Spleen (tissue), 11 donors: Measurements from ENCODE around the gene SETBP1. TPM values are rescaled to one million over a fixed set of nuclear protein-coding genes. Genes with fewer than 3 reads are reported as not detected.

Source experiments
- DNase-seq: peaks from one replicate; pipeline ENCODE4 v3.0.0-alpha.2; 2020
- H3K27ac ChIP-seq, 8 donors: fragments of 200-600 bp; sonication (generic) in 7 of 8; 1 replicate in 4 of 8; 2 replicates in 4 of 8; pipeline versions ENCODE4 v1.5.0 to v1.8.0; 2016 to 2021; ENCODE audit warnings: inconsistent platforms in 4 of 8, mild to moderate bottlenecking in 4 of 8, moderate library complexity in 1 of 8
- H3K27me3 ChIP-seq, 7 donors: fragments of 200-600 bp; sonication (generic) in 6 of 7; replicated peaks in 1 of 7; 1 replicate in 4 of 7; 2 replicates in 3 of 7; pipeline versions ENCODE4 v1.5.0 to v1.8.0; 2016 to 2021; ENCODE audit warnings: inconsistent platforms in 3 of 7, mild to moderate bottlenecking in 1 of 7
- H3K36me3 ChIP-seq, 6 donors: fragments of 200-600 bp; sonication (generic) in 5 of 6; 1 replicate in 4 of 6; 2 replicates in 2 of 6; pipeline versions ENCODE4 v1.5.0 to v1.8.0; 2016 to 2021; ENCODE audit warnings: inconsistent platforms in 2 of 6
- H3K4me1 ChIP-seq, 6 donors: fragments of 200-600 bp; sonication (generic) in 5 of 6; 1 replicate in 3 of 6; 2 replicates in 3 of 6; pipeline versions ENCODE4 v1.5.0 to v1.8.0; 2016 to 2021; ENCODE audit warnings: inconsistent platforms in 3 of 6
- H3K4me3 ChIP-seq, 8 donors: fragments of 200-600 bp; sonication (generic) in 7 of 8; 1 replicate in 4 of 8; 2 replicates in 4 of 8; pipeline versions ENCODE4 v1.5.0 to v1.8.0; 2016 to 2021; ENCODE audit warnings: inconsistent platforms in 4 of 8, mild to moderate bottlenecking in 4 of 8, moderate library complexity in 2 of 8
- H3K9me3 ChIP-seq, 8 donors: fragments of 200-600 bp; sonication (generic) in 7 of 8; 1 replicate in 4 of 8; 2 replicates in 4 of 8; pipeline versions ENCODE4 v1.5.0 to v1.8.0; 2016 to 2021; ENCODE audit warnings: inconsistent platforms in 4 of 8
- POLR2A ChIP-seq, 3 donors: fragments of 450-650 bp; IDR thresholded peaks; one replicate each; pipeline ENCODE4 v1.5.1; 2017; ENCODE audit warnings: antibody characterized with exemption in 3 of 3, mild to moderate bottlenecking in 1 of 3
- POLR2AphosphoS5 ChIP-seq, 3 donors: sonication (generic); formaldehyde crosslinking; IDR thresholded peaks; one replicate each; pipeline ENCODE4 v1.5.1; 2017; ENCODE audit warnings: antibody characterized with exemption in 3 of 3
- WGBS, 5 donors: extraction: QIAGEN DNeasy Blood & Tissue Kit in 3 of 5; methylation state at CpG; one replicate each; pipeline versions ENCODE4 v1.1.5 to v1.1.7; 2013 to 2018; 5-methylcytosine and 5-hydroxymethylcytosine counted together
- intact Hi-C: fragments of 100-400 bp; cut with DNase I; formaldehyde crosslinking; loops from one replicate; pipeline ENCODE4 v1.15.0; 2023; ENCODE audit warnings: low total_unique reads
- polyA plus RNA-seq, 3 donors: library from polyadenylated mRNA; stranded (reverse); fragments of 200-250 nt; gene quantifications; one replicate each; pipeline ENCODE4 v1.2.1, GENCODE V29; 2013
- total RNA-seq, 7 donors: library from RNA; depleted of rRNA in 3 of 7; stranded (reverse); fragments of >200 nt in 3 of 7; fragmentation: NEBNext Ultra II Directional in 4 of 7; extraction: Animal tissue kit (Norgen Biotek cat#: 25700) in 4 of 7; gene quantifications; one replicate each; pipeline versions ENCODE4 v1.1.0 to v1.2.1, GENCODE V29; 2016 to 2021
- TF ChIP-seq, protein P1 (sequence below), 11 experiments: fragments of 200-600 bp in 7 of 11; fragments of 450-650 bp in 4 of 11; sonication (generic) in 4 of 11; IDR thresholded peaks in 8 of 11; conservative IDR thresholded peaks in 3 of 11; 1 replicate in 7 of 11; 2 replicates in 4 of 11; pipeline versions ENCODE4 v1.4.0 to v1.8.0; 2016 to 2021; ENCODE audit warnings: antibody characterized with exemption in 11 of 11, inconsistent platforms in 4 of 11, mild to moderate bottlenecking in 1 of 11
- donor health status: healthy with polysubstance abuse.
- donor health status: DM: no; HTN: no; CAD: no; lungs with moderate emphysema.
- donor health status: DM: no; HTN: no; CAD: no.
- donor health status: Bipolar disorder and iron deficiency.
- donor health status: healthy.
- donor health status: DM: no; HTN: no; CAD: no.
- donor health status: DM: yes; HTN: yes; CAD: no.

Gene SETBP1
- total and polyA plus RNA-seq, 10 donors, result 2.0 to 50.7 (median 33.1) TPM

DNA sequence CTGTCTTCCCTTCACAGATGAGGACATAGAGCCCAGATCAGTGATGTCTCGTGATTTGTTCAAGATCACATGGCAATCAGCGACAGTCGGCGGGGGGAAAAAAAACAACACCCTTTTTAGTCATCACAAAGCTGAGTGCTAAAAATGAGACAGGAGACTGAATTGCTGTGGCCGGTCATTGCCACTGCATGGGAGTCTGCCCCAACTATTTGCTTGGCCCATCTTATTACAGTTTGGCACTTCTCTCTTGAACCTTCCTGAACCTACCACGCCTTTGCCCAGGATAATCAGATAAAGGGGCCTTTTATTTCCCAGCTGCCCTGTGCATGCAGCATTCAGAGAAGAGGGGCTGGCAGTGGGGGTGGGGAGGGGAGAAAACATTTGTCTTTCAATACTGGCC lies 42.7 kb downstream of the SETBP1 start:
- no peak for DNase-seq
- Histone ChIP-seq H3K9me3 (no peaks in the 10 kb centered on the region), H3K27ac (peak overlapping the region in 7 of 8 donors; percentile 12 to 83 (median 79)), H3K4me1 (peaks cover 36 to 95% (median 76%) of the 10 kb centered on the region in 6 donors), H3K27me3 (no peaks in the 10 kb centered on the region), H3K36me3 (no peaks in the 10 kb centered on the region), H3K4me3 (no peak overlapping the region)
- intact Hi-C loops, result no loop called here
- WGBS, 5 donors, result 64 to 79% (median 77%) methylated on average over 6 of the region's 6 CpGs
- TF ChIP-seq POLR2A (IDR thresholded peaks at IDR 0.05) (no peak), POLR2AphosphoS5 (IDR thresholded peaks at IDR 0.05) (no peak)
- TF ChIP-seq, protein P1, sequence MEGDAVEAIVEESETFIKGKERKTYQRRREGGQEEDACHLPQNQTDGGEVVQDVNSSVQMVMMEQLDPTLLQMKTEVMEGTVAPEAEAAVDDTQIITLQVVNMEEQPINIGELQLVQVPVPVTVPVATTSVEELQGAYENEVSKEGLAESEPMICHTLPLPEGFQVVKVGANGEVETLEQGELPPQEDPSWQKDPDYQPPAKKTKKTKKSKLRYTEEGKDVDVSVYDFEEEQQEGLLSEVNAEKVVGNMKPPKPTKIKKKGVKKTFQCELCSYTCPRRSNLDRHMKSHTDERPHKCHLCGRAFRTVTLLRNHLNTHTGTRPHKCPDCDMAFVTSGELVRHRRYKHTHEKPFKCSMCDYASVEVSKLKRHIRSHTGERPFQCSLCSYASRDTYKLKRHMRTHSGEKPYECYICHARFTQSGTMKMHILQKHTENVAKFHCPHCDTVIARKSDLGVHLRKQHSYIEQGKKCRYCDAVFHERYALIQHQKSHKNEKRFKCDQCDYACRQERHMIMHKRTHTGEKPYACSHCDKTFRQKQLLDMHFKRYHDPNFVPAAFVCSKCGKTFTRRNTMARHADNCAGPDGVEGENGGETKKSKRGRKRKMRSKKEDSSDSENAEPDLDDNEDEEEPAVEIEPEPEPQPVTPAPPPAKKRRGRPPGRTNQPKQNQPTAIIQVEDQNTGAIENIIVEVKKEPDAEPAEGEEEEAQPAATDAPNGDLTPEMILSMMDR (IDR thresholded peaks at IDR 0.05 in 8 of 11, conservative IDR thresholded peaks at IDR 0.05 in 3 of 11), result no peak

DNA sequence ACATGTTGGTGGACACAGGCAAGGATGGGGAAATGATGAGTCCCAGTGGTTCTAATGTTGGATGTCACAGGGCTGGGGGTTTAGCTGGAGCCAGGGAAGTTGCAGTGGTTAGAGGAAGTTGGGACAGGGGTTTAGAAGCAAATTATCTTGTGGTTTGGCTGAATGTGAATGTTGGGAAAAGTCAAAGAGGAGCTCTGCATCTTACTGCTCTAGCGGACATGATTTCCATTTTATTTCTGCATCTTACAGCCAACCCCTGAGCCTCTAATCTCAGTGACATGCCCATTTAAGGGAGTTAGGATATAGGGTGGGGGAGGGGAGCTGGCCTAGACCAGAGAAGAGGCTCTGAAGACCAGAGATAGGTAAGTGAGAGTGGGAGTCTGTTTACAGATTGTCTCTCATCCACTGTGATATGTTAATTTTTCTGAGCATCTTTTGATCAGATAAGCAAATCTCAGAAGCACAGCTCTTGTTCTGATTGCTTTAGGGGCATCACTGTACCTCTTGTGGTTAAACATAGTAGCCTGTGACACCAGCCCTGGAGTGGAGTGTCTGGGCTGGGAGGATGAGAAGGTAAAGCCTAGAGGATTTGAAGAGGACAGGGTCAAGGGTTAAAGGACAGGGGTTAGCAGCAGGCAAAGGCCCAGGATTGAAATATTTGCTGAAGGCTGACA lies 43.6 kb downstream of the SETBP1 start:
- DNase-seq, result no peak
- H3K27ac ChIP-seq, result peak overlapping the region in 7 of 8 donors; percentile 59 to 83 (median 79)
- H3K9me3 ChIP-seq, result no peaks in the 10 kb centered on the region
- H3K36me3 ChIP-seq, result no peaks in the 10 kb centered on the region
- peaks cover 36 to 98% (median 80%) of the 10 kb centered on the region in 6 donors for H3K4me1 ChIP-seq
- TF ChIP-seq POLR2AphosphoS5 (IDR thresholded peaks at IDR 0.05) (no peak), POLR2A (IDR thresholded peaks at IDR 0.05) (no peak)
- TF ChIP-seq, protein P1 (IDR thresholded peaks at IDR 0.05 in 8 of 11, conservative IDR thresholded peaks at IDR 0.05 in 3 of 11), result no peak
- H3K4me3 ChIP-seq, result no peak overlapping the region
- 57 to 80% (median 60%) methylated on average over 1 of the region's 1 CpG for WGBS, 5 donors
- intact Hi-C loops, result no loop called here
- no peaks in the 10 kb centered on the region for H3K27me3 ChIP-seq

DNA sequence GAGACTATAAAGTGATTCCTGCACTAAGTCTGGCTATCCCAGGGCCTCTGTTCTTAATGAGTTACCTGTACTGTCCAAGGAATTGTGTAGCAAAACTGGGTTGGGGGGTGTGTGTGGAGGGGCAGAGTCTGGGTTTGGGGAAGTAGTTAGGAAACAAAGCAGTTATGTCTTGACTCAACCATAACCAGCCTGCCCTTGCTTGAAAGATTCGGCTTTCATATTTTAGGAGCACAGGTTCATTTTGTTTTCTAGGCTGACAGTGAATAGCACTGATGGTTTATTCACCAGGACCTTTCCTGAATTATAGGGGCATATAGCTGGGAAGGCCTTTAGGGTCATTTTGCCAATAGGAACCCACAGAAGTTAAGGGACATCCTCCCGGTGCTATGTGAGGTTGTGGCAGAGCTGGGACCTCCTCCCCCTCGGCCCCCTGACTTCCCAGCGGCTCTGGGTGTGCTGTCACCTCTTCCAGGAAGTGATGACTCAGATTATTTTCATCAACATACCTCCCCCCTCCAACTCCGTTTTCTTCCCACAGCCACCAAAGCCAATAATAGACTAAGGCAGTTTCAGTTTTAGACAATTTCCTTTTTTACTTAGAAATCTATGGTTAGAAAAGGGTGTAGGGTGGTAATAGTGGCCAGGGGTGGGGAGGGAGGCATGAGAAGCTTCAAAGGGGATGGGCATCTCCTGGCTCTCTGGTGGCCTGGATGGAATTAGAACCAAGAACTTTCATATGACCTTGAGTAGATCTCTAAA lies 44.8 kb downstream of the SETBP1 start:
- Histone ChIP-seq H3K4me1 (peaks cover 39 to 100% (median 86%) of the 10 kb centered on the region in 6 donors), H3K9me3 (no peaks in the 10 kb centered on the region), H3K27ac (peak overlapping the region in 7 of 8 donors; percentile 59 to 83 (median 79)), H3K36me3 (no peaks in the 10 kb centered on the region), H3K27me3 (no peaks in the 10 kb centered on the region), H3K4me3 (peak overlapping the region in 1 of 8 donors; percentile 12)
- 11 to 18% (median 14%) methylated on average over 5 of the region's 5 CpGs for WGBS, 5 donors
- intact Hi-C loops, result no loop called here
- peak; percentile 85 for DNase-seq
- TF ChIP-seq, protein P1 (IDR thresholded peaks at IDR 0.05 in 8 of 11, conservative IDR thresholded peaks at IDR 0.05 in 3 of 11), result no peak
- peak in 2 of 3 donors; percentile 65 to 66 for TF ChIP-seq POLR2AphosphoS5 (IDR thresholded peaks at IDR 0.05)

DNA sequence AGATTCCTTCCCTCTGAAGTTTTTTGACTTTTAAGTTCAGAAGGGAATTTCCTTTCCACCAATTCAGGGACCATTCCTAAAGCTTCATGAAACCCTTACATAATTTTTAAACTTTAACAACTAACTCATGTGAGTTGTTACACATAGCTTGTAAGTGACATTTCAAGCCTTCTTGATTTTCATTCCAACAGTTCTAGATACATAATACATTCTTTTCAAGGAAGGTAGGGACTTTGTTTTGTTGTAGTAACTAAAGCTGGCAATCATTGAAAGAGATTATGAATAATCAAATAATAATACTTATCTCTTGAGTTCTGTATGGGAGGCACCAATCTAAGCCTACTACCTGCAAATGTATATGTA lies 45.4 kb downstream of the SETBP1 start:
- Histone ChIP-seq H3K27ac (peak overlapping the region in 7 of 8 donors; percentile 59 to 83 (median 79)), H3K4me1 (peaks cover 45 to 100% (median 83%) of the 10 kb centered on the region in 6 donors), H3K9me3 (no peaks in the 10 kb centered on the region), H3K36me3 (no peaks in the 10 kb centered on the region), H3K27me3 (no peaks in the 10 kb centered on the region), H3K4me3 (no peak overlapping the region)
- no peak for DNase-seq
- intact Hi-C loops, result no loop called here
- TF ChIP-seq, protein P1 (IDR thresholded peaks at IDR 0.05 in 8 of 11, conservative IDR thresholded peaks at IDR 0.05 in 3 of 11), result no peak
- no peak for TF ChIP-seq POLR2A (IDR thresholded peaks at IDR 0.05)
- TF ChIP-seq POLR2AphosphoS5 (IDR thresholded peaks at IDR 0.05), result no peak
